T-helper 1 cell treated with Interleukin-12 subunit alpha and Interleukin-12 subunit beta and Interleukin-4 antibody, amounts not matched to agents 30 μg/mL and 1 μg/mL, for 36 hours (primary cell): Measurements from ENCODE around the gene PTPRN2.
"Not testable (repeated sequence)": the region's sequence is repeated elsewhere in the genome, so short reads cannot be mapped to it uniquely, and the experiment has no call there.

Experiments
- H3K27ac Mint-ChIP-seq: one replicate; pipeline ENCODE4 v1.8.0; 2021; ENCODE audit warnings: mild to moderate bottlenecking, mixed read lengths
- H3K27me3 Mint-ChIP-seq: one replicate; pipeline ENCODE4 v1.8.0; 2021; ENCODE audit warnings: low read depth, mixed read lengths
- H3K36me3 Mint-ChIP-seq: one replicate; pipeline ENCODE4 v1.8.0; 2021; ENCODE audit warnings: low read depth, mixed read lengths
- H3K4me1 Mint-ChIP-seq: one replicate; pipeline ENCODE4 v1.8.0; 2021; ENCODE audit warnings: low read depth, mixed read lengths
- H3K4me3 Mint-ChIP-seq: one replicate; pipeline ENCODE4 v1.8.0; 2021; ENCODE audit warnings: mild to moderate bottlenecking, moderate library complexity, mixed read lengths
- H3K9me3 Mint-ChIP-seq: one replicate; pipeline ENCODE4 v1.8.0; 2021; ENCODE audit warnings: mixed read lengths

Gene PTPRN2

DNA sequence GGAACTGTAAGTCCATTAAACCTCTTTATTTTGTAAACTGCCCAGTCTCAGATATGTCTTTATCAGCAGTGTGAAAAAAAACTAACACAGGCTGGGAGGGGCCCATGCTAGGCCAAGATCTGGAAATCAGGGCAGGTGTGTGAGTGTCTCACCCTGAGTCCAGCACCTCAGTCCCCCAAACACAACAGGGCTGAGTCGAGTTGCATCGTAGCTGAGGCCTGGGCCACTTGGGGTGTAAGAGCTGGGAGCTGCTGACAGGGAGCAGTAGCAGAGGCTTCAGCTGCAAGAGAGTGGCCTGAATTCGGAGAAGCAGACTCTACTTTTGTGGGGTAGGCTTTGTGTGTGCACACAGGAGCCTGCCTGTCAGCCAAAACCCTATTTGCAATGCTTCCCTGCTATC lies 553.1 kb downstream of the PTPRN2 start:
- Mint-ChIP-seq H3K9me3 (peaks cover 27% of the 10 kb centered on the region), H3K4me1 (no peaks in the 10 kb centered on the region), H3K36me3 (no peaks in the 10 kb centered on the region), H3K27ac (no peak overlapping the region), H3K4me3 (no peak overlapping the region), H3K27me3 (no peaks in the 10 kb centered on the region)

DNA sequence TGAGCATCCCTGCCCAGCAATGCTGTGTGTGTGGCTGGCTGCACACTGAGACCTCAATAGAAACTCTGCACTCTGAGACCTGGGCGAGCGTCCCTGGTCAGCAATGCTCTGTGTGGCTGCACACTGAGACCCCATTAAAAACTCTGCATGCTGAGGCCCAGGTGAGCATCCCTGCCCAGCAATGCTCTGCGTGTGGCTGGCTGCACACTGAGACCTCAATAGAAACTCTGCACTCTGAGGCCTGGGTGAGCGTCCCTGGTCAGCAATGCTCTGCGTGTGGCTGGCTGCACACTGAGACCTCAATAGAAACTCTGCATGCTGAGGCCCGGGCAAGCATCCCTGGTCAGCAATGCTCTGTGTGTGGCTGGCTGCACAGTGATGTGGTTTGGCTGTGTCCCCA lies 553.7 kb downstream of the PTPRN2 start:
- H3K9me3 Mint-ChIP-seq = peaks cover 22% of the 10 kb centered on the region
- H3K27me3 Mint-ChIP-seq, H3K27ac Mint-ChIP-seq, H3K4me1 Mint-ChIP-seq, H3K36me3 Mint-ChIP-seq, H3K4me3 Mint-ChIP-seq: not testable (repeated sequence)

GRCh38 chr7:158033196-158033595 lies 554.4 kb downstream of the PTPRN2 start:
- Mint-ChIP-seq H3K27me3 (no peaks in the 10 kb centered on the region), H3K4me1 (no peaks in the 10 kb centered on the region), H3K36me3 (no peaks in the 10 kb centered on the region), H3K27ac (no peak overlapping the region), H3K9me3 (peaks cover 22% of the 10 kb centered on the region), H3K4me3 (no peak overlapping the region)

- Mint-ChIP-seq H3K27ac (no peak overlapping the region), H3K4me3 (no peak overlapping the region), H3K27me3 (no peaks in the 10 kb centered on the region), H3K9me3 (peaks cover 19% of the 10 kb centered on the region), H3K4me1 (no peaks in the 10 kb centered on the region), H3K36me3 (no peaks in the 10 kb centered on the region)
Measured at GRCh38 chr7:158032561-158033115, 555.0 kb downstream of the PTPRN2 start.

DNA sequence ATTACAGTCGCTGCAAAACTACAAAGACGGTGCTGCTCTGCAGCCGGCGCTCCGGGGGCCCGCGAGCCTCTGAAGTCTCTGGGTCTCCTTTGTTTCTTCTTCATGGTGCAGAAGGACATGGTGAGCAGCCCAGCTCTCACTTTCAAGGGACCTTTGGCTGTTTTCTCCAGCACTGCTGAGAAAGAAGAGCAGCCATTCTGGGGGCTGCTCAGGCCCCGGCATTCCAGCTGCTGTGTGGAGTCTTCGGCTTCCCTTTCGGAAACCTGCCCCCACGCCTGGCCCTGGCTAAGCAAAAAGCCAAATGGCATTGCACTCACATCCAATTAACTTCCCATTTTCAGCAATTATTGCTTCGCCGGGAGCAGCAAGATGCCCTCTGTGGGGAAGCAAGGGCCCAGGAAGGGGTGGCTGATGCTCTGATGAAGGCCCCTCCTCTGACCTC lies 555.7 kb downstream of the PTPRN2 start:
- Mint-ChIP-seq H3K27ac (no peak overlapping the region), H3K4me1 (no peaks in the 10 kb centered on the region), H3K4me3 (no peak overlapping the region), H3K9me3 (peaks cover 19% of the 10 kb centered on the region), H3K36me3 (no peaks in the 10 kb centered on the region), H3K27me3 (no peaks in the 10 kb centered on the region)

- no peaks in the 10 kb centered on the region for H3K4me1 Mint-ChIP-seq
- no peak overlapping the region for H3K4me3 Mint-ChIP-seq
- H3K36me3 Mint-ChIP-seq = no peaks in the 10 kb centered on the region
- H3K27ac Mint-ChIP-seq = no peak overlapping the region
- H3K27me3 Mint-ChIP-seq = no peaks in the 10 kb centered on the region
- H3K9me3 Mint-ChIP-seq = peaks cover 19% of the 10 kb centered on the region
Measured at GRCh38 chr7:158030566-158030965, 557.1 kb downstream of the PTPRN2 start.

DNA sequence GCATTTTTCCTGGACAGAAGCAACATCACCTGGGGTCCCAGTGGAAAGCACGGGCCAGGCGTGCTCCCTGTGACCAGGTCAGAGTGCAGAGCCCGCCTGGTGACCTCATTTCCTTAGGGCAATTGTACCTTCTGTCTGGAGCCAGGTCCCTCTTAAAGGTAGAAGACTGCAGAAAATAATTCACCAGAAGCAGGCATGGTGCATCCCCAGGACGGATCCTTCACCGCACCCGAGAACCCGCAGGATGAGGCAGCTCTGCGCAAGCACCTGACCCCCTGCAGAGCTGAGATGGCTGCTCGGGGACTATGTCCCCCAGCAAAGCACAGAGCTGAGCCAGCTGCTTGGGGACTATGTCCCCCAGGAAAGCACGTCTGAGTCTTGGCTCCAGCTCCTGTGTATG lies 557.6 kb downstream of the PTPRN2 start:
- no peak overlapping the region for H3K27ac Mint-ChIP-seq

GRCh38 chr7:158029509-158029908 lies 558.1 kb downstream of the PTPRN2 start:
- Mint-ChIP-seq H3K4me3 (no peak overlapping the region), H3K4me1 (no peaks in the 10 kb centered on the region), H3K36me3 (no peaks in the 10 kb centered on the region), H3K9me3 (peaks cover 13% of the 10 kb centered on the region), H3K27ac (no peak overlapping the region), H3K27me3 (no peaks in the 10 kb centered on the region)

More for the DNA sequence above, 557.6 kb downstream of the PTPRN2 start:
- H3K9me3 Mint-ChIP-seq = peaks cover 16% of the 10 kb centered on the region
- no peaks in the 10 kb centered on the region for H3K36me3 Mint-ChIP-seq
- no peaks in the 10 kb centered on the region for H3K27me3 Mint-ChIP-seq
- no peaks in the 10 kb centered on the region for H3K4me1 Mint-ChIP-seq
- H3K4me3 Mint-ChIP-seq = no peak overlapping the region

DNA sequence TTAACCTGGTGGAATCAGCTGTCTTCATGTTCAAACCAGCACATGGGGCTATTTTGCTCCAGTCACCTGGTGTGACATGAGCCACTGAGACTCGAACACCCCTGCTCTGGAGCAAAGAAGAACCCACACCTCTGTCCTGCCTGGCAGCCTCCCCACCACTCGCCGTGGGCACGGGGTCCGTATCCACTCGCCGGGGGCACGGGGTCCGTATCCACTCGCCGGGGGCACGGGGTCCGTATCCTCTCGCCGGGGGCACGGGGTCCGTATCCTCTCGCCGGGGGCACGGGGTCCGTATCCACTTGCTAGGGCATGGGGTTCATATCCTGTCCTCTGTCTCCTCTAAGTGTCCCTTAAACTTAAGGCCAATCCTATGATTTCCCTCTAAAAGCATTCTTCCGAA lies 558.7 kb downstream of the PTPRN2 start:
- H3K4me3 Mint-ChIP-seq = no peak overlapping the region
- no peaks in the 10 kb centered on the region for H3K4me1 Mint-ChIP-seq
- no peaks in the 10 kb centered on the region for H3K36me3 Mint-ChIP-seq
- H3K27ac Mint-ChIP-seq = no peak overlapping the region
- H3K27me3 Mint-ChIP-seq = no peaks in the 10 kb centered on the region
- peaks cover 9% of the 10 kb centered on the region for H3K9me3 Mint-ChIP-seq

- Mint-ChIP-seq H3K4me3 (no peak overlapping the region), H3K27ac (no peak overlapping the region), H3K36me3 (no peaks in the 10 kb centered on the region), H3K9me3 (peaks cover 9% of the 10 kb centered on the region), H3K4me1 (no peaks in the 10 kb centered on the region), H3K27me3 (no peaks in the 10 kb centered on the region)
Measured at GRCh38 chr7:158028290-158028941, 559.2 kb downstream of the PTPRN2 start.

DNA sequence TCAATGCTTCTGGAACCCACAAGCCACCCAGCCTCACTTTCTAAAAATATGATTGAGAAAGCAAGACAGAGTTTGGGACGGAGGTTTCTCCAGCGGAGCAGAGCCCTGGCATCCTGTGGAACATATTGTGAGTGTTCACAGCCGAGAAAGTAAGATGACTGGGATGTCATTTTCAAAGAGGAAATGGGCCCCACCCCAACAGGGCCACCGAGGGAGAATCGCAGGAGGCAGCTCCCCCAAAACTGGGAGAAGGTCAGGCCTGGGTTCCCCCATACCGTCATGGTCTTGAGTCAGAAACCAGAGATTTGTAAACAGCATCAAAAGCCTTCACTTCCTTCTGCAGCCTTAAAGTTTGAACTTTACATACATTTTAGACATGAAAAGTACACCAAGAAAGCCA lies 560.0 kb downstream of the PTPRN2 start:
- Mint-ChIP-seq H3K36me3 (no peaks in the 10 kb centered on the region), H3K27me3 (no peaks in the 10 kb centered on the region), H3K4me3 (no peak overlapping the region), H3K9me3 (peaks cover 4% of the 10 kb centered on the region), H3K27ac (no peak overlapping the region), H3K4me1 (no peaks in the 10 kb centered on the region)

DNA sequence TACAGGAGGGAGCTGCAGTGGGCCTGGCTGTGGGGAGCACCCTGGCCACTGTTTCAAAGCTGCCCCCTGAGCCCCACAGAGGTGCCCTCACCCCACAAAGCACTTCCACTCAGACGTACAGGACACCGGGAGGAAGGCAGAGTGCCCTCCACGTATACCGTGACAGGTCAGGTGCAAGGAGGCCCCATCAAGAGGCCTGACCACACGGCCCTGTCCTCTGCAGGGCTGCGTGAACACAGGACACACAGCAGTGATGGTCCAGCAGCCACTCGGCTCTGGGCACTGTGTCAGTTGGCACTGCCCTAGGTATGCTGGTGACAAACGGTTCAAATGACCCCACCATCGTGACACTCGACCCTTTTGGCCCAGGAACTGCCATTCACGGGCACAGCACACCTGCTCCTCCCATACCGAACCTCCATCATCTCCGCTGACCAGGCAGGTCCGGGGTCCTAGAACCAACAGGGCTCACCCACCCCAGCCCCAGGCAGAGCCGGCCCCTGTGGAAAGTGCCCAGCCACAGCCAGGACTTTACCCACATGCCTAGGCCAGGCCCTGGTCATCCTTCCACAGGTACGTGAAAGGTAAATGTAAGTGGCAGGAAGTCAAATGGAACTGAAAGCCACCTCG lies 560.9 kb downstream of the PTPRN2 start:
- Mint-ChIP-seq H3K4me3 (no peak overlapping the region), H3K27me3 (no peaks in the 10 kb centered on the region), H3K27ac (no peak overlapping the region), H3K4me1 (no peaks in the 10 kb centered on the region), H3K36me3 (no peaks in the 10 kb centered on the region), H3K9me3 (no peaks in the 10 kb centered on the region)

DNA sequence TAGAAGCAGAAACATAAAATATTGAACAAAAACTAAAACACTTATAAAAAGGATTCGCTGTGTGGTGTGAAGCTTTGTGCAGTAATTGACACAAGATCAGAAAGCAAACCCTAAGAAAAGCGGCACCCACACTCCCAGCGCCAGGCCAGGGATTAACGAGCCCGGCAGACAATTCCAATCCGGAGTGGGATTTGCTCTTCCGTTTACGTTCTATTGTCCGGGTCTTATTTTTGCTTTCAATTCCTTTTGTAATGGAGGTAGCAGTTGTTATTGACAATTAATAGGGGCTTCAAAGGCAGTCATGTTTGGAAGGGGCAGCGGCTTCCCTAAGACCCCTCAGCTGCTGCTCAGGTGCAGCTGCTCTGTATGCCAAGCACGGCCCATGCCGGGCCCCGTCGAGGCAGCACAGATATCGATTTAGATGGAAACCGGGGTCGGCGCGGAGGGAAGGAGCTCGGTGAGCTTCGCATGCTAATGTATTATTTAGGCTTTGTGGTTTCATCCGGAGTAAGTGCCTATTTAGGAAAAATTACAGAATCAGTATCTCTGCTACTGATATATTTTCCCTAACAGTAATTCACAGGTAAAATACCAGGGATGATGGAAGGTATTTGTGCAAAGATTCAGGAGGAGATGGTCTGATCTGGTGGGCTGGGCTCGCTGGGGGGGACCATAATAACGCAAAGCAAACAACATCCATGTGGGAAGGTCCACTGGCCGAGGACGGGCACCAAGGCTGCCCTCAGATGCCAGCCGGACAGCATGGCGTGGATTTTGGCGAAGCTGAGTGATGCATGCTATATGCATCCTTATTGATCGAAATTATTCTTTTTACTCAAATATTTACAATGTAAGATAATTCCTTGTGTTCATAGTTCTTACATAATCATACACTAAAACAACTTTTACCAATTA lies 561.7 kb downstream of the PTPRN2 start:
- no peaks in the 10 kb centered on the region for H3K9me3 Mint-ChIP-seq
- H3K27ac Mint-ChIP-seq = no peak overlapping the region
- no peaks in the 10 kb centered on the region for H3K36me3 Mint-ChIP-seq

DNA sequence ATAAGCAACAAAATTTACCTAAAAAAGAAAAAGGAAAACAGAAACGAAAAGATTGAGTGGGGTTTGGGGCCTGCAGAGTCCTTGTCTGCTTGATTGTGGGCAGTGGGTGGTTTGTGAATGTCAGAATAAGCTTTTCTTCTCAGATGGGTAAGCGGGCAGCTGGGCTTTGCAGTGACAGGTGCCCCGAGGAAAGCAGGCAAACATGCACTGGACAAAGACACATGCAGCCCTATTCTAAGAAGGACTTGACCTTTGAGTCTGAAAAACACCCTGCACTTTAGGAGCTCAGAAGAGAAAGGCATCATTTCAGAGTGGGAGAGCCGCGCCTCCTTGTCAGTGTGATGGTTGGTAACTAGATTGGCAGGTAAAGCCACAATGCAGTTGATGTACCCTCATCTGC lies 562.7 kb downstream of the PTPRN2 start:
- Mint-ChIP-seq H3K9me3 (no peaks in the 10 kb centered on the region), H3K4me3 (no peak overlapping the region), H3K4me1 (no peaks in the 10 kb centered on the region), H3K27ac (no peak overlapping the region), H3K36me3 (no peaks in the 10 kb centered on the region), H3K27me3 (no peaks in the 10 kb centered on the region)

More for the DNA sequence above, 561.7 kb downstream of the PTPRN2 start:
- Mint-ChIP-seq H3K4me3 (no peak overlapping the region), H3K27me3 (no peaks in the 10 kb centered on the region), H3K4me1 (no peaks in the 10 kb centered on the region)
